Activated CD4-positive, alpha-beta memory T cell treated with anti-CD3 and anti-CD28 coated beads for 36 hours (primary cell): ENCODE results near the gene RNF2. TPM values are rescaled to one million over a fixed set of nuclear protein-coding genes. Genes with fewer than 3 reads are reported as not detected.
A peak's percentile ranks its signal among the peaks of the same experiment; 100 is the strongest.
"Not testable (repeated sequence)": the region's sequence is repeated elsewhere in the genome, so short reads cannot be mapped to it uniquely, and the experiment has no call there.

ENCODE experiments used
- CTCF ChIA-PET: fragments of 350-600 bp; sonication (Branson Sonifier 250); formaldehyde crosslinking; loops from one replicate; lab custom pipeline; 2021; ENCODE audit warnings: antibody characterized with exemption, inconsistent platforms; lab: Charles Lee
- POLR2A ChIA-PET: fragments of 350-600 bp; sonication (Branson Sonifier 250); formaldehyde crosslinking; loops from one replicate; lab custom pipeline; 2021; ENCODE audit warnings: antibody characterized with exemption; lab: Charles Lee
- DNase-seq: peaks from one replicate; pipeline ENCODE4 v3.0.0-alpha.2; 2020
- H3K27ac Mint-ChIP-seq: one replicate; pipeline ENCODE4 v1.8.0; 2021; ENCODE audit warnings: mixed read lengths
- H3K27me3 Mint-ChIP-seq: one replicate; pipeline ENCODE4 v1.8.0; 2021; ENCODE audit warnings: mixed read lengths
- H3K36me3 Mint-ChIP-seq: one replicate; pipeline ENCODE4 v1.8.0; 2021; ENCODE audit warnings: mixed read lengths
- H3K4me1 Mint-ChIP-seq: one replicate; pipeline ENCODE4 v1.8.0; 2021; ENCODE audit warnings: low read depth, mixed read lengths
- H3K4me3 Mint-ChIP-seq: one replicate; pipeline ENCODE4 v1.8.0; 2021; ENCODE audit warnings: mild to moderate bottlenecking, mixed read lengths
- H3K9me3 Mint-ChIP-seq: one replicate; pipeline ENCODE4 v1.8.0; 2021; ENCODE audit warnings: mixed read lengths
- intact Hi-C: fragments of 100-400 bp; cut with micrococcal nuclease; formaldehyde crosslinking; loops from one replicate; pipeline ENCODE4 v1.15.1; 2023
- total RNA-seq, 2 experiments: library from RNA; stranded (reverse); gene quantifications; one replicate each; pipeline ENCODE4 v1.2.3, GENCODE V29; 2021

RNF2 gene
- total RNA-seq, 2 experiments from 2014 or later, result 20.7 to 21.2 TPM

DNA sequence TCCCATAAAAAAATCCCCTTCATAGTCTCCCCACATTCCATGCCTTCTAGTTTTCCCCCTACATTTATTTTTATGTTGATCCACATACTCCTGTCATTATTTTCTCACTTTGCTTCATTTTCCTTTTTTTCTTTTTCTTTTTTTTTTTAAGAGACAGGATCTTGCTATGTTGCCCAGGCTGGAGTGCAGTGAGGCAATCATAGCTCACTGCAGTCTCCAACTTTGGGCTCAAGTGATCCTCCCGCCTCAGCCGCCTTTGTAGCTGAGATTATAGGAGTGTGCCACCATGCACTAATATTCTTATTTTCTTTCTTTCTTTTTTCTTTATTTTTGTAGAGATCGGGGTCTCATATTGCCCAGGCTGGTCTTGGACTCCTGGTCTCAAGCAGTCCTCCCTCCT, 7.8 kb downstream of the RNF2 start:
- no peak overlapping the region for H3K4me3 Mint-ChIP-seq
- POLR2A ChIA-PET, result no interaction called here
- H3K9me3 Mint-ChIP-seq, result peaks cover 3% of the 10 kb centered on the region
- H3K4me1 Mint-ChIP-seq, result peaks cover 31% of the 10 kb centered on the region
- DNase-seq, result no peak
- CTCF ChIA-PET, result no interaction called here
- intact Hi-C loops, result no loop called here
- peaks cover 8% of the 10 kb centered on the region for H3K36me3 Mint-ChIP-seq
- H3K27ac Mint-ChIP-seq, result no peak overlapping the region
- H3K27me3 Mint-ChIP-seq, result no peaks in the 10 kb centered on the region

- Mint-ChIP-seq H3K27ac (no peak overlapping the region), H3K4me1 (peaks cover 25% of the 10 kb centered on the region), H3K27me3 (no peaks in the 10 kb centered on the region), H3K36me3 (peaks cover 8% of the 10 kb centered on the region), H3K4me3 (no peak overlapping the region), H3K9me3 (peaks cover 3% of the 10 kb centered on the region)
- ChIA-PET CTCF (interaction anchor here (0.6 kb wide), 1 partner anchor 100 kb away, joined by 3 read pairs; no protein-coding TSS in a partner anchor), POLR2A (no interaction called here)
- no peak for DNase-seq
- intact Hi-C loops, result no loop called here
Measured at GRCh38 chr1:185054365-185055060, 9.2 kb downstream of the RNF2 start.

DNA sequence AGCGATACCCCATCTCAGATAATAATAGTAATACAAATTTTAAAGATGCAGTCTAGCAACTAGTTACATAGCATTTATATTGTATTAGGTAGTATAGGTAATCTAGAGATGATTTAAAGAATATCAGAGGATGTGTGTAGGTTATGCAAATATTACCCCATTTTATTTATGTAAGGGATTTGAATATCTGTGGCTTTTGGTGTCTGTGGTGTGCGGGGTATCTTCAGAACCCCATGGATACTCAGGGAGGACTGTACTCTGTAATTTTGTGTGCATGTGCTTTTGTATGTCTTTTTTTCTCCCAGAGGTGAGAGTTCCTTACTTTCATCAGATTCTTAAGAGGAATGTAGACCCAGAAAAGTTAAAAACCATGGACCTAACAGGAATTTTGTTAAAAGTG, 12.8 kb downstream of the RNF2 start:
- intact Hi-C loops, result no loop called here
- Mint-ChIP-seq H3K27ac (no peak overlapping the region), H3K4me1 (peaks cover 41% of the 10 kb centered on the region), H3K36me3 (peaks cover 5% of the 10 kb centered on the region), H3K4me3 (no peak overlapping the region), H3K27me3 (no peaks in the 10 kb centered on the region), H3K9me3 (no peaks in the 10 kb centered on the region)
- no peak for DNase-seq
- POLR2A ChIA-PET, result no interaction called here
- CTCF ChIA-PET, result no interaction called here

GRCh38 chr1:185058876-185059275, 13.5 kb downstream of the RNF2 start:
- H3K4me1 Mint-ChIP-seq, result peaks cover 49% of the 10 kb centered on the region
- CTCF ChIA-PET, result no interaction called here
- intact Hi-C loops, result no loop called here

GRCh38 chr1:185059950-185060571, 14.7 kb downstream of the RNF2 start:
- intact Hi-C loops, result no loop called here
- Mint-ChIP-seq H3K36me3 (peaks cover 4% of the 10 kb centered on the region), H3K4me3 (no peak overlapping the region), H3K27me3 (no peaks in the 10 kb centered on the region), H3K9me3 (peaks cover 3% of the 10 kb centered on the region), H3K27ac (no peak overlapping the region), H3K4me1 (peaks cover 52% of the 10 kb centered on the region)
- ChIA-PET CTCF (interaction anchor here (0.5 kb wide), 1 partner anchor 295 kb away, joined by 3 read pairs; no protein-coding TSS in a partner anchor), POLR2A (no interaction called here)
- no peak for DNase-seq

More at GRCh38 chr1:185058876-185059275, 13.5 kb downstream of the RNF2 start:
- Mint-ChIP-seq H3K36me3 (peaks cover 5% of the 10 kb centered on the region), H3K4me3 (no peak overlapping the region), H3K27ac (no peak overlapping the region), H3K9me3 (no peaks in the 10 kb centered on the region), H3K27me3 (no peaks in the 10 kb centered on the region)
- DNase-seq, result no peak
- POLR2A ChIA-PET, result no interaction called here

GRCh38 chr1:185062710-185063370, 17.5 kb downstream of the RNF2 start:
- ChIA-PET CTCF (no interaction called here), POLR2A (no interaction called here)
- no peak for DNase-seq
- intact Hi-C loops, result no loop called here
- Mint-ChIP-seq H3K4me3 (no peak overlapping the region), H3K36me3 (peaks cover 9% of the 10 kb centered on the region), H3K4me1 (peaks cover 60% of the 10 kb centered on the region), H3K9me3 (peaks cover 4% of the 10 kb centered on the region), H3K27ac (peak overlapping the region; percentile 16), H3K27me3 (no peaks in the 10 kb centered on the region)

GRCh38 chr1:185063719-185064118, 18.4 kb downstream of the RNF2 start:
- H3K4me1 Mint-ChIP-seq, result peaks cover 64% of the 10 kb centered on the region
- peaks cover 4% of the 10 kb centered on the region for H3K9me3 Mint-ChIP-seq
- no peak overlapping the region for H3K27ac Mint-ChIP-seq
- DNase-seq, result no peak
- intact Hi-C loops, result no loop called here
- CTCF ChIA-PET, result no interaction called here
- POLR2A ChIA-PET, result no interaction called here
- no peak overlapping the region for H3K4me3 Mint-ChIP-seq
- peaks cover 12% of the 10 kb centered on the region for H3K36me3 Mint-ChIP-seq
- H3K27me3 Mint-ChIP-seq, result no peaks in the 10 kb centered on the region

- POLR2A ChIA-PET, result interaction anchor here (0.6 to 1.3 kb wide), 2 partner anchors 19 to 91 kb away, joined by 3 to 5 read pairs; no protein-coding TSS in a partner anchor
Measured at GRCh38 chr1:185065006-185065405, 19.6 kb downstream of the RNF2 start.

DNA sequence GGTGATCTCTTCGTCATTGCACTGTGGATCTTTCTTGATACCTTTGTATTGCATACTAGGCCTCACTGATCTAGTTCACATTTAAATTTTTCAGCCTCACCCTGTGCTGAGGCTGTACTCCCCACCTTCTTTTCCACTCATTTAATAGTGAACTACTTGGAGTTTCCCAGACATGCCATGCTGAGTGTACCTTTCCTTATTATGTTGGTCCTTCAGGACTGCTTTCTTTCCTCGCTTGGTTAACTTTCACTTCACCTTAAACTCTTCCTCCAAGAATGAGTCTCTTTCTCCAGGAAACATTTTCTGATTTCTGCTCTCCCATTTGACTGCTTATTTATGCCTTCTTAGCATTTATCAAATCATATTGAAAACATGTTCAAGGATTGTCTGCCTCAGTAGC, 20.8 kb downstream of the RNF2 start:
- Mint-ChIP-seq H3K27me3 (no peaks in the 10 kb centered on the region), H3K36me3 (peaks cover 12% of the 10 kb centered on the region), H3K4me3 (no peak overlapping the region), H3K9me3 (peaks cover 4% of the 10 kb centered on the region), H3K4me1 (peaks cover 55% of the 10 kb centered on the region), H3K27ac (no peak overlapping the region)
- ChIA-PET POLR2A (interaction anchor here (1.3 kb wide), 1 partner anchor 20 kb away, joined by 3 read pairs; no protein-coding TSS in a partner anchor), CTCF (interaction anchor here (0.6 kb wide), 1 partner anchor 847 kb away, joined by 3 read pairs; no protein-coding TSS in a partner anchor)
- intact Hi-C loops, result no loop called here
- DNase-seq, result no peak

More at GRCh38 chr1:185065006-185065405, 19.6 kb downstream of the RNF2 start:
- Mint-ChIP-seq H3K4me1 (peaks cover 60% of the 10 kb centered on the region), H3K36me3 (peaks cover 12% of the 10 kb centered on the region)
- DNase-seq, H3K27ac Mint-ChIP-seq, H3K9me3 Mint-ChIP-seq, intact Hi-C loops, H3K4me3 Mint-ChIP-seq, CTCF ChIA-PET, H3K27me3 Mint-ChIP-seq: not testable (repeated sequence)

GRCh38 chr1:185068341-185068740, 23.0 kb downstream of the RNF2 start:
- no peak for DNase-seq
- Mint-ChIP-seq H3K9me3 (peaks cover 4% of the 10 kb centered on the region), H3K36me3 (peaks cover 17% of the 10 kb centered on the region), H3K27ac (no peak overlapping the region), H3K27me3 (no peaks in the 10 kb centered on the region), H3K4me3 (no peak overlapping the region), H3K4me1 (peaks cover 46% of the 10 kb centered on the region)
- POLR2A ChIA-PET, result no interaction called here
- CTCF ChIA-PET, result no interaction called here
- intact Hi-C loops, result no loop called here

GRCh38 chr1:185069202-185069772, 23.9 kb downstream of the RNF2 start:
- peaks cover 4% of the 10 kb centered on the region for H3K9me3 Mint-ChIP-seq
- POLR2A ChIA-PET, result no interaction called here
- peak overlapping the region; percentile 34 for H3K27ac Mint-ChIP-seq
- intact Hi-C loops, result no loop called here
- no peak for DNase-seq
- H3K36me3 Mint-ChIP-seq, result peaks cover 15% of the 10 kb centered on the region
- no peaks in the 10 kb centered on the region for H3K27me3 Mint-ChIP-seq
- no peak overlapping the region for H3K4me3 Mint-ChIP-seq
- peaks cover 47% of the 10 kb centered on the region for H3K4me1 Mint-ChIP-seq
- CTCF ChIA-PET, result interaction anchor here (0.6 kb wide), 1 partner anchor 24 kb away, joined by 3 read pairs; the partner anchor contains the start of gene RNF2

DNA sequence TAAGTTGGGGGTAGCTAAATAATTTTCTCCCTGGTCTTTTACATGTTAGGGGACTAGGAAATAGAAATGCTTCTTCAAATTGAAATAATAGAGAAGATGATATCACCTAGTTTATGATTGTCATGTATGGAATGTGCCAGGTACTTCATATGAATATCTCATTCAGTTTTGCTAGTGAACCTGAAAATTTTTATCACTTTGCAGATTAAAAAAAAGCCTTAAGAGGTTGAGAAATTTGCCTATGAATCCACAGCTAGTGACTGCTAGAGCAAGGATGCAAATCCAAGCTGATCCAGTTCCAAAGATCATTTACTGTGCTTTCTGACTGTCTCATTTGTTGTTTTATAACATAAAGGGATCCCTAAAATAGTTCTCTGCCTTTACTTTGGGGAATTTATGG, 24.7 kb downstream of the RNF2 start:
- ChIA-PET POLR2A (no interaction called here), CTCF (no interaction called here)
- no peaks in the 10 kb centered on the region for H3K27me3 Mint-ChIP-seq
- H3K9me3 Mint-ChIP-seq, result peaks cover under 1% of the 10 kb centered on the region
- H3K27ac Mint-ChIP-seq, result no peak overlapping the region
- H3K4me3 Mint-ChIP-seq, result no peak overlapping the region
- no peak for DNase-seq
- peaks cover 15% of the 10 kb centered on the region for H3K36me3 Mint-ChIP-seq
- peaks cover 47% of the 10 kb centered on the region for H3K4me1 Mint-ChIP-seq
- intact Hi-C loops, result no loop called here
